Neural crest cell (in vitro differentiated cells): ENCODE results near the gene OSBPL3. TPM values are rescaled to one million over a fixed set of nuclear protein-coding genes. Genes with fewer than 3 reads are reported as not detected.

Experiments used
- DNase-seq: peaks from one replicate; pipeline ENCODE4 v3.0.0; 2021; ENCODE audit warnings: low read depth, mixed read lengths, low spot score
- H3K27ac Mint-ChIP-seq: one replicate; pipeline ENCODE4 v1.8.0; 2021; ENCODE audit warnings: mild to moderate bottlenecking, mixed read lengths; ENCODE audit not compliant: unreplicated experiment
- H3K27me3 Mint-ChIP-seq: 2 replicates; pipeline ENCODE4 v1.8.0; 2021; ENCODE audit warnings: low read depth, mild to moderate bottlenecking, mixed read lengths
- H3K36me3 Mint-ChIP-seq: 2 replicates; pipeline ENCODE4 v1.8.0; 2021; ENCODE audit warnings: low read depth, mild to moderate bottlenecking, mixed read lengths
- H3K4me1 Mint-ChIP-seq: 2 replicates; pipeline ENCODE4 v1.8.0; 2021; ENCODE audit warnings: mixed read lengths
- H3K4me3 Mint-ChIP-seq: one replicate; pipeline ENCODE4 v1.8.0; 2021; ENCODE audit warnings: mild to moderate bottlenecking, mixed read lengths
- H3K9me3 Mint-ChIP-seq: 2 replicates; pipeline ENCODE4 v1.8.0; 2021; ENCODE audit warnings: mixed read lengths
- total RNA-seq: library from RNA; stranded (reverse); gene quantifications from 2 replicates; pipeline ENCODE4 v1.2.1, GENCODE V29; 2021
- TF ChIP-seq, protein P1 (sequence below): fragments of 200-600 bp; sonication (generic); conservative IDR thresholded peaks from 2 replicates; pipeline ENCODE4 v1.5.0; 2021; ENCODE audit warnings: antibody characterized with exemption, mild to moderate bottlenecking

The OSBPL3 gene
- total RNA-seq, 1 donor from 2014 or later, result 11.8 TPM

- peak within 1 kb of the TSS; percentile 92 for H3K27ac Mint-ChIP-seq
- H3K27me3 Mint-ChIP-seq, result peaks cover 5% of the 10 kb centered on the region
Measured at GRCh38 chr7:24757353-24758275, 222.4 kb downstream of the OSBPL3 start, which contains the start of gene GSDME. Gene GSDME, minus strand, starts transcription at chr7:24757464. Its CDS starts 7,690 bp downstream, at chr7:24749774.

DNA sequence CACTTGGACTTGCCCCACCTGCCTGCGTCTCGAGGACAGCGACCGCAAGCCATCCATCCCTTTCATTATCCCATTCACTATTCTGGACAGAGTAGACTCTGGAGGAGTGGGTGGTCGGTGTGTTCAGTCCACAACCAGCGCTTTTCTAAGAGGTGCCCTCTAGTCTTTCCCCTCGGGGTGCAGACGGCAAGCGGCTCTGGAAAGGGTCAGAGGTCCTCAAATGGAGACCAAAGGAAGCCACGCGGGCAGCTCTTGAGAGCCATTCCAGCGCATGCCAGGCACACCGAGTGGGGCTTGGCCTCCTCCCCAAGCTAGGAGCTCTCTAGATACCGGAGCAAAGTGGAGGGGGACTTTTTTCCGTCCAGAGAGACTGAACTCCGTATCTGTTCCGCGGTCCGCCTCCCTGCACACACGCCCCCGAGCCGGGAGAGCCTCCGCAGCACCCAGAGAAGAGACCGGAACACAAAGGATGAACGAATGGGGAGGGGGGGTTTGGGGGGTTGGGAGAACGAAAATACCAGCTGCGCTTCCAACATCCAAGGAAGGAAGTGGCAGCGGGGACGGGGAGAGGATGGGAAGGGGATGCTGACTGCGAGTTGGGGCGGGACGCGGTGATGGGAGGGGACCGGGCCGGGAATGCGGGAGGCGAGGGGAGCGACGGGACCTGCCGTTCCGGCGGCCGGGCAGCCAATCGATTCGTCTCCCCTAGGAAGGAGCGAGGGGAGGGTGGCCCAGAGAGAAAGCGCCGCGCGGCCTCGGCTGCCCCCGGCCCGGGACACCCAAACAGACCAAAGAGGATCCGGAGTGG lies 223.2 kb downstream of the OSBPL3 start:
- peak overlapping the region; percentile 92 for H3K27ac Mint-ChIP-seq
- peaks cover 5% of the 10 kb centered on the region for H3K27me3 Mint-ChIP-seq
- TF ChIP-seq, protein P1, sequence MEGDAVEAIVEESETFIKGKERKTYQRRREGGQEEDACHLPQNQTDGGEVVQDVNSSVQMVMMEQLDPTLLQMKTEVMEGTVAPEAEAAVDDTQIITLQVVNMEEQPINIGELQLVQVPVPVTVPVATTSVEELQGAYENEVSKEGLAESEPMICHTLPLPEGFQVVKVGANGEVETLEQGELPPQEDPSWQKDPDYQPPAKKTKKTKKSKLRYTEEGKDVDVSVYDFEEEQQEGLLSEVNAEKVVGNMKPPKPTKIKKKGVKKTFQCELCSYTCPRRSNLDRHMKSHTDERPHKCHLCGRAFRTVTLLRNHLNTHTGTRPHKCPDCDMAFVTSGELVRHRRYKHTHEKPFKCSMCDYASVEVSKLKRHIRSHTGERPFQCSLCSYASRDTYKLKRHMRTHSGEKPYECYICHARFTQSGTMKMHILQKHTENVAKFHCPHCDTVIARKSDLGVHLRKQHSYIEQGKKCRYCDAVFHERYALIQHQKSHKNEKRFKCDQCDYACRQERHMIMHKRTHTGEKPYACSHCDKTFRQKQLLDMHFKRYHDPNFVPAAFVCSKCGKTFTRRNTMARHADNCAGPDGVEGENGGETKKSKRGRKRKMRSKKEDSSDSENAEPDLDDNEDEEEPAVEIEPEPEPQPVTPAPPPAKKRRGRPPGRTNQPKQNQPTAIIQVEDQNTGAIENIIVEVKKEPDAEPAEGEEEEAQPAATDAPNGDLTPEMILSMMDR, result no peak
- H3K4me1 Mint-ChIP-seq, result peaks cover 12% of the 10 kb centered on the region
- H3K36me3 Mint-ChIP-seq, result no peaks in the 10 kb centered on the region
- peak overlapping the region; percentile 94 for H3K4me3 Mint-ChIP-seq
- no peaks in the 10 kb centered on the region for H3K9me3 Mint-ChIP-seq
- DNase-seq, result no peak

More at GRCh38 chr7:24757353-24758275, 222.4 kb downstream of the OSBPL3 start, which contains the start of gene GSDME:
- TF ChIP-seq, protein P1, result no peak
- Mint-ChIP-seq H3K9me3 (no peaks in the 10 kb centered on the region), H3K36me3 (no peaks in the 10 kb centered on the region), H3K4me1 (peaks cover 12% of the 10 kb centered on the region), H3K4me3 (peak within 1 kb of the TSS; percentile 94)
- DNase-seq, result peak; percentile 55

DNA sequence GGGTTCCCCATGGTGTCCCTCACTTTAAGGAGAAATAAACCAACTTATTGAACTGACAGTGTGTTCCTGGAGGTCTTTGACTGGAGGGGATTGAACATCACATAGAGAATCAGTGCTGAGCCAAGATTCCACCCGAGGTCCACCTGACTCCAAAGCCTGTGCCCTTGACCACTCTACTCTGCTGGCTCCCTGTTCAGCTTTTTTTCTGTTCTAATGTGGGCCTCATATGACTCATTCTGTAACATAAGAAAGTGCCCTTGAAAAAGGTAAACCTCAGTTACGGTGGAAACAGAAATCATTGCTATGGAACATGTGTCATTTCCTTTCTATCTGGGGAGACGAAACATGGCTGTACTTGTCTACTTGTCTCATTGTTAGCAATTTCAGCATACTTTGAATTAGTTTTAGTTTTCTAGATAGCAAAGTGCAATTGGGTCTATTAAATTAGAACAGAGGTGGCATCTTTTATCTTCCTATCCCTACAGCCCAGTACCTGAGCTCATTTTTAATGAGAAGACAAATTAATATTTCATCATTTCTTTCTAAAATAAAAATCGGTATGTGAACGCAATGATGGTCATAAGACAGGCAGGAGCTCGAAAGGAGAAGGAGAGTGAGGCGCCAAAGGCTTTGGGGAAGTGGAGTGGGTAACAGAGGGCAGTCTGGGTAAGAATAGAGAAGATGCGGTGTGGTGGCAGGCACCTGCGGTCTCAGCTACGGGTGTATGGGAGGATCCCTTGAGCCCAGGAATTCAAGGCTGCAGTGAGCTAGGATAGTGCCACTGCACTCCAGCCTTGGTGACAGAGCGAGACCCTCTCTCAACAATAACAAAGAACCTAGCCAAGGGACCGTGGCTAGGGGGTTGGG lies 224.2 kb downstream of the OSBPL3 start:
- peaks cover 12% of the 10 kb centered on the region for H3K4me1 Mint-ChIP-seq
- H3K9me3 Mint-ChIP-seq, result no peaks in the 10 kb centered on the region
- H3K36me3 Mint-ChIP-seq, result no peaks in the 10 kb centered on the region
- H3K27me3 Mint-ChIP-seq, result peaks cover 5% of the 10 kb centered on the region
- peak overlapping the region; percentile 94 for H3K4me3 Mint-ChIP-seq
- H3K27ac Mint-ChIP-seq, result no peak overlapping the region
- no peak for DNase-seq
- TF ChIP-seq, protein P1, result no peak

DNA sequence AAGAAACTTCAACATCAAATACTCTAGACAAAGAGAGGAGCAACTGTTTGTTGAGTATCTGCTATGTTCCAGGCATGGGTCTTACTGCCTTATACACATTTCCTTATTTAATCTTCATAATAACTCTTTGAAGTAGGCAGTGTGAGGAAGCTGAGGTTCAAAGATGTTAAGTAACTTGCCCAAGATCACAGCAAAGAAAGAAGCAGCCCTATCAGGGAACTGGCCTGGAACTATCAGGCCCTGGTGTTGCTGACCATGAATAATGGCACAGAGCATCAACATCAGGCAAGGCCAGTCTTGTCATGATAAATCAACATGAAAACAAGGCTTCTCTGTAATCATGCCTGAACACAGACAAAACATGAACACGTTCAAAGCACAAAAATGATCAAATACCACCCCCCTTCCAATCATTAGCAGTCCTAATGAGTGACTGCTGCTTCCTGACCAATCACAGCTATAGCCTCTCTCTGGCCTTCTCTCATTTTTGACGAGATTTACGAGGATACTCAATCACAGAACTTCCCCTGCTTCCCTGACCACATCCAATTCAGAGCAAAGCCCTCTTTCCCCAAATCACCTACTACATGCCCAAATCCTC lies 225.0 kb downstream of the OSBPL3 start:
- TF ChIP-seq, protein P1, result no peak
- H3K27me3 Mint-ChIP-seq, result peaks cover 5% of the 10 kb centered on the region
- H3K4me3 Mint-ChIP-seq, result peak overlapping the region; percentile 94
- H3K4me1 Mint-ChIP-seq, result peaks cover 12% of the 10 kb centered on the region
- no peak for DNase-seq
- H3K27ac Mint-ChIP-seq, result no peak overlapping the region
- H3K9me3 Mint-ChIP-seq, result no peaks in the 10 kb centered on the region
- H3K36me3 Mint-ChIP-seq, result no peaks in the 10 kb centered on the region
